IMR-90 (cell line): Measurements from ENCODE around the gene KCNAB1. TPM values are rescaled to one million over a fixed set of nuclear protein-coding genes. Genes with fewer than 3 reads are reported as not detected.

Source experiments
- ATAC-seq: fragments of 200-7000 bp; cut with Tn5 transposase; 2 replicates; pipeline ENCODE4 v1.9.1; 2020; ENCODE audit warnings: low read depth, mild to moderate bottlenecking, moderate library complexity
- BruUV-seq: library from RNA; stranded (reverse); fragments of 400-500 nt; replicated peaks from 2 replicates; lab custom pipeline; 2021; lab: Mats Ljungman, UMichigan
- CTCF ChIA-PET: fragments of 300-600 bp; formaldehyde crosslinking; extraction: SDS; loops from one replicate; lab custom pipeline; 2021; ENCODE audit warnings: antibody characterized with exemption; lab: Yijun Ruan, JAX
- POLR2A ChIA-PET: fragments of 300-600 bp; sonication (Branson Sonifier 250); formaldehyde crosslinking; loops from one replicate; lab custom pipeline; 2022; ENCODE audit warnings: antibody characterized with exemption; ENCODE audit not compliant: unreplicated experiment; lab: Charles Lee
- DNase-seq: peaks from one replicate; pipeline ENCODE4 v3.0.0; 2013
- H2AFZ ChIP-seq: replicated peaks from 2 replicates; pipeline ENCODE3; 2013; ENCODE audit warnings: low read length, mild to moderate bottlenecking; ENCODE audit not compliant: poor library complexity
- H2AK5ac ChIP-seq: 2 replicates; pipeline ENCODE4 v1.6.1; 2013; ENCODE audit warnings: low read depth, low read length, inconsistent platforms
- H2AK9ac ChIP-seq: replicated peaks from 2 replicates; pipeline ENCODE3; 2013; ENCODE audit warnings: mild to moderate bottlenecking, low read depth, low read length, moderate library complexity; ENCODE audit not compliant: poor library complexity
- H2BK120ac ChIP-seq: 2 replicates; pipeline ENCODE4 v1.6.1; 2013; ENCODE audit warnings: low read depth, low read length, inconsistent platforms
- H2BK15ac ChIP-seq: 3 replicates; pipeline ENCODE4 v1.6.1; 2013; ENCODE audit warnings: low read depth, low read length, inconsistent platforms
- H2BK20ac ChIP-seq: 2 replicates; pipeline ENCODE4 v1.6.1; 2013; ENCODE audit warnings: low read depth, mild to moderate bottlenecking, inconsistent platforms, low read length, moderate library complexity
- H2BK5ac ChIP-seq: 2 replicates; pipeline ENCODE4 v1.6.1; 2013; ENCODE audit warnings: mild to moderate bottlenecking, low read depth, low read length, inconsistent platforms; ENCODE audit not compliant: poor library complexity, severe bottlenecking
- H3K14ac ChIP-seq: replicated peaks from 2 replicates; pipeline ENCODE4 v1.6.1; 2013; ENCODE audit warnings: low read depth, low read length, inconsistent platforms
- H3K18ac ChIP-seq: 2 replicates; pipeline ENCODE4 v1.6.1; 2013; ENCODE audit warnings: low read depth, low read length, control low read depth
- H3K23ac ChIP-seq: 2 replicates; pipeline ENCODE4 v1.6.1; 2013; ENCODE audit warnings: low read depth, low read length, inconsistent platforms
- H3K27ac ChIP-seq: 2 replicates; pipeline ENCODE4 v1.5.1; 2013; ENCODE audit warnings: mild to moderate bottlenecking, control low read depth, low read length; ENCODE audit not compliant: insufficient read depth
- H3K27me3 ChIP-seq: 2 replicates; pipeline ENCODE4 v1.6.1; 2013; ENCODE audit warnings: low read length; ENCODE audit not compliant: control insufficient read depth, insufficient read depth
- H3K36me3 ChIP-seq: 2 replicates; pipeline ENCODE4 v1.6.1; 2013; ENCODE audit warnings: low read length, mixed read lengths; ENCODE audit not compliant: control insufficient read depth, insufficient read depth
- H3K4ac ChIP-seq: 2 replicates; pipeline ENCODE4 v1.6.1; 2013; ENCODE audit warnings: low read depth, low read length, inconsistent platforms
- H3K4me1 ChIP-seq: 2 replicates; pipeline ENCODE4 v1.6.1; 2013; ENCODE audit warnings: low read length, mixed read lengths; ENCODE audit not compliant: control insufficient read depth, insufficient read depth
- H3K4me2 ChIP-seq: 2 replicates; pipeline ENCODE4 v1.6.1; 2013; ENCODE audit warnings: low read depth, mild to moderate bottlenecking, control low read depth, low read length, moderate library complexity
- H3K4me3 ChIP-seq: 2 replicates; pipeline ENCODE4 v1.5.1; 2013; ENCODE audit warnings: low read depth, mild to moderate bottlenecking, control low read depth, low read length, moderate library complexity; ENCODE audit not compliant: insufficient read depth
- H3K56ac ChIP-seq: 2 replicates; pipeline ENCODE4 v1.6.1; 2013; ENCODE audit warnings: low read length, inconsistent platforms; ENCODE audit not compliant: insufficient read depth; ENCODE audit errors: extremely low read depth
- H3K79me1 ChIP-seq, 2 experiments: 2 replicates each; pipeline ENCODE4 v1.6.1; 2013; ENCODE audit warnings: low read length in 2 of 2, inconsistent platforms in 1 of 2, low read depth in 1 of 2
- H3K9ac ChIP-seq: 2 replicates; pipeline ENCODE4 v1.6.1; 2013; ENCODE audit warnings: low read depth, low read length, control low read depth
- H3K9me1 ChIP-seq: 2 replicates; pipeline ENCODE4 v1.6.1; 2013; ENCODE audit warnings: low read length, inconsistent platforms; ENCODE audit not compliant: insufficient read depth
- H3K9me3 ChIP-seq: 2 replicates; pipeline ENCODE4 v1.6.1; 2013; ENCODE audit warnings: low read length; ENCODE audit not compliant: control insufficient read depth, insufficient read depth
- H4K20me1 ChIP-seq: 2 replicates; pipeline ENCODE4 v1.6.1; 2013; ENCODE audit warnings: low read length, inconsistent platforms; ENCODE audit not compliant: insufficient read depth
- H4K5ac ChIP-seq: 2 replicates; pipeline ENCODE4 v1.6.1; 2013; ENCODE audit warnings: mild to moderate bottlenecking, low read depth, low read length, control low read depth
- H4K8ac ChIP-seq, 2 experiments: 2 replicates each; pipeline ENCODE4 v1.6.1; 2013; ENCODE audit warnings: low read depth in 2 of 2, low read length in 2 of 2, control low read depth in 1 of 2, inconsistent platforms in 1 of 2
- H4K91ac ChIP-seq: 2 replicates; pipeline ENCODE4 v1.6.1; 2013; ENCODE audit warnings: low read depth, low read length, inconsistent platforms; ENCODE audit not compliant: insufficient read depth
- BHLHE40 ChIP-seq: fragments of 150-350 bp; IDR thresholded peaks from 2 replicates; pipeline ENCODE4 v1.6.1; 2016; ENCODE audit warnings: mild to moderate bottlenecking, low read depth, low read length
- CEBPB ChIP-seq: IDR thresholded peaks from 2 replicates; pipeline ENCODE4 v1.6.1; 2012; ENCODE audit warnings: low read depth, low read length, improper control_type of control experiment
- CHD1 ChIP-seq: IDR thresholded peaks from 2 replicates; pipeline ENCODE4 v1.6.1; 2012; ENCODE audit warnings: low read depth, low read length, improper control_type of control experiment
- POLR2A ChIP-seq: IDR thresholded peaks from 2 replicates; pipeline ENCODE4 v1.6.1; 2012; ENCODE audit warnings: mild to moderate bottlenecking, low read depth, low read length
- WGBS, 2 experiments: methylation state at CpG; one replicate each; pipeline versions ENCODE4 v1.1.5 to v1.1.7; 2013; ENCODE audit warnings: missing lambda C conversion rate in 2 of 2; ENCODE audit not compliant: insufficient read length in 1 of 2; ENCODE audit errors: extremely low coverage in 2 of 2; 5-methylcytosine and 5-hydroxymethylcytosine counted together
- dilution Hi-C: fragments of 300-500 bp; cut with HindIII; formaldehyde crosslinking; loops from one replicate; pipeline ENCODE4 v1.14.3; 2018; ENCODE audit warnings: low sequenced_read_pairs; ENCODE audit not compliant: unreplicated experiment
- in situ Hi-C: fragments of 300-500 bp; cut with MboI; formaldehyde crosslinking; loops from 3 replicates; pipeline ENCODE4 v1.14.3; 2019; ENCODE audit warnings: low sequenced_read_pairs, inconsistent platforms, mixed read lengths
- intact Hi-C: fragments of 100-400 bp; cut with micrococcal nuclease; formaldehyde crosslinking; loops from 2 replicates; pipeline ENCODE4 v1.10.0; 2022
- polyA plus RNA-seq, 3 experiments: library from polyadenylated mRNA; depleted of rRNA; stranded (reverse); fragments of >200 nt; gene quantifications; 2 replicates each; pipeline ENCODE4 v1.2.3, GENCODE V29; 2012; ENCODE audit warnings: low replicate concordance in 1 of 3
- total RNA-seq: library from RNA; depleted of rRNA; stranded (reverse); fragments of >200 nt; gene quantifications from 2 replicates; pipeline ENCODE4 v1.2.3, GENCODE V29; 2012
- TF ChIP-seq, protein P1 (sequence below): fragments of 150-350 bp; IDR thresholded peaks from 2 replicates; pipeline ENCODE4 v1.6.1; 2017; ENCODE audit warnings: mild to moderate bottlenecking, antibody characterized with exemption, low read length, low read depth

Gene KCNAB1
- total and polyA plus RNA-seq, 2 of the 4 experiments (the other 2 are of a cell fraction) = under 0.01 to 0.07 TPM

DNA sequence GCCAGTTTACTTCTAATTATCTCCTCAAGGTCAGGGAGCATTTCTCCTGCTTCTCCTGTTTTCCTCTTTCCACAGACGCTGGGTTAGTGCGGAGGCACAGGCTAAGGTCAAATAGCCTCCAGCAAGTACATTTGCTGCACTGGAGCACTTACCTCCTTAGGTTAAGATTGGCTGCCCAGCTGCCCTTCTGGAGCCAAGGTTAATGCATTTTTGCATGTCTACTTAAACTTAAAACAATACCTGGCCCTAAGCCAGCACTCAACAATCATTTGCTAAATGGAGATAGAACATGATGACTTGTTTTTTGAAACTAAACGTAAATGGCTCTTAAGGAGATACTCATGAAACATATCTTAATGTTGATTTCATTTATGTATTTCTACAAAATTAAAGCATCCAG lies 351.1 kb downstream of the KCNAB1 start:
- peaks cover 2% of the 10 kb centered on the region; the same call in 1 of the 2 replicates for H3K27me3 ChIP-seq
- TF ChIP-seq BHLHE40 (no peak), CEBPB (no peak), CHD1 (no peak), POLR2A (no peak)
- TF ChIP-seq, protein P1, sequence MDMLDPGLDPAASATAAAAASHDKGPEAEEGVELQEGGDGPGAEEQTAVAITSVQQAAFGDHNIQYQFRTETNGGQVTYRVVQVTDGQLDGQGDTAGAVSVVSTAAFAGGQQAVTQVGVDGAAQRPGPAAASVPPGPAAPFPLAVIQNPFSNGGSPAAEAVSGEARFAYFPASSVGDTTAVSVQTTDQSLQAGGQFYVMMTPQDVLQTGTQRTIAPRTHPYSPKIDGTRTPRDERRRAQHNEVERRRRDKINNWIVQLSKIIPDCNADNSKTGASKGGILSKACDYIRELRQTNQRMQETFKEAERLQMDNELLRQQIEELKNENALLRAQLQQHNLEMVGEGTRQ = no peak
- H3K23ac ChIP-seq = no peak overlapping the region
- DNase-seq (no peak), ATAC-seq (no peak)
- no peaks in the 10 kb centered on the region for H3K4me1 ChIP-seq
- H3K9me1 ChIP-seq = no peaks in the 10 kb centered on the region
- H3K36me3 ChIP-seq = no peaks in the 10 kb centered on the region
- no peak overlapping the region for H2AFZ ChIP-seq
- in situ Hi-C loops (no loop called here), intact Hi-C loops (no loop called here), dilution Hi-C loops (no loop called here)
- H2BK120ac ChIP-seq = no peak overlapping the region
- H2AK5ac ChIP-seq = no peak overlapping the region
- POLR2A ChIA-PET = no interaction called here
- H3K4ac ChIP-seq = no peak overlapping the region
- no peak overlapping the region for H3K4me3 ChIP-seq
- no peak overlapping the region for H2AK9ac ChIP-seq
- no peak overlapping the region for H3K4me2 ChIP-seq
- H3K9me3 ChIP-seq = no peaks in the 10 kb centered on the region
- no peak overlapping the region for H3K56ac ChIP-seq
- WGBS, 2 experiments = no CpG with 5 or more reads among the region's 3 CpGs
- H4K20me1 ChIP-seq = no peaks in the 10 kb centered on the region
- H3K14ac ChIP-seq = no peak overlapping the region
- no peak overlapping the region for H3K18ac ChIP-seq
- no peak overlapping the region for H3K9ac ChIP-seq
- H2BK15ac ChIP-seq = no peak overlapping the region
- no peaks in the 10 kb centered on the region for H3K79me1 ChIP-seq
- no peak overlapping the region for H3K27ac ChIP-seq
- no peak overlapping the region for H4K8ac ChIP-seq
- H2BK5ac ChIP-seq = no peak overlapping the region
- CTCF ChIA-PET = no interaction called here
- H4K91ac ChIP-seq = no peak overlapping the region
- no peak overlapping the region for H4K5ac ChIP-seq
- no TSS peak for BruUV-seq
- no peak overlapping the region for H2BK20ac ChIP-seq
